Activated CD4-positive, alpha-beta T cell treated with anti-CD3 and anti-CD28 coated beads, Interleukin-2, amount 10 ng/mL, durations not matched to agents 7 days and 5 days (primary cell): ENCODE measurements around the gene FCRL5. TPM values are rescaled to one million over a fixed set of nuclear protein-coding genes. Genes with fewer than 3 reads are reported as not detected.
"Not testable (repeated sequence)": the region's sequence is repeated elsewhere in the genome, so short reads cannot be mapped to it uniquely, and the experiment has no call there.

ENCODE experiments used
- CTCF ChIA-PET: fragments of 350-600 bp; sonication (Branson Sonifier 250); formaldehyde crosslinking; loops from one replicate; lab custom pipeline; 2021; ENCODE audit warnings: antibody characterized with exemption; lab: Charles Lee
- POLR2A ChIA-PET: fragments of 350-600 bp; sonication (Branson Sonifier 250); formaldehyde crosslinking; loops from one replicate; lab custom pipeline; 2021; ENCODE audit warnings: antibody characterized with exemption; lab: Charles Lee
- DNase-seq: peaks from one replicate; pipeline ENCODE4 v3.0.0-alpha.2; 2020
- H3K27ac Mint-ChIP-seq: one replicate; pipeline ENCODE4 v1.8.0; 2021; ENCODE audit warnings: mild to moderate bottlenecking, moderate library complexity, mixed read lengths
- H3K27me3 Mint-ChIP-seq: one replicate; pipeline ENCODE4 v1.8.0; 2021; ENCODE audit warnings: mixed read lengths
- H3K36me3 Mint-ChIP-seq: one replicate; pipeline ENCODE4 v1.8.0; 2021; ENCODE audit warnings: low read depth, mixed read lengths
- H3K4me1 Mint-ChIP-seq: one replicate; pipeline ENCODE4 v1.8.0; 2021; ENCODE audit warnings: mixed read lengths
- H3K4me3 Mint-ChIP-seq: one replicate; pipeline ENCODE4 v1.8.0; 2021; ENCODE audit warnings: mild to moderate bottlenecking, moderate library complexity, mixed read lengths
- H3K9me3 Mint-ChIP-seq: one replicate; pipeline ENCODE4 v1.8.0; 2021; ENCODE audit warnings: mixed read lengths
- total RNA-seq, 2 experiments: library from RNA; stranded (reverse); gene quantifications; one replicate each; pipeline ENCODE4 v1.2.3, GENCODE V29; 2021

The FCRL5 gene
- total RNA-seq, 2 experiments from 2014 or later: not detected

GRCh38 chr1:157566484-157567300 is 14.4 kb upstream of the FCRL5 start:
- H3K9me3 Mint-ChIP-seq: no peaks in the 10 kb centered on the region
- H3K4me3 Mint-ChIP-seq: no peak overlapping the region
- H3K27ac Mint-ChIP-seq: no peak overlapping the region
- peaks cover 8% of the 10 kb centered on the region for H3K27me3 Mint-ChIP-seq
- peaks cover 6% of the 10 kb centered on the region for H3K4me1 Mint-ChIP-seq
- ChIA-PET POLR2A (no interaction called here), CTCF (no interaction called here)
- DNase-seq: no peak
- H3K36me3 Mint-ChIP-seq: no peaks in the 10 kb centered on the region

DNA sequence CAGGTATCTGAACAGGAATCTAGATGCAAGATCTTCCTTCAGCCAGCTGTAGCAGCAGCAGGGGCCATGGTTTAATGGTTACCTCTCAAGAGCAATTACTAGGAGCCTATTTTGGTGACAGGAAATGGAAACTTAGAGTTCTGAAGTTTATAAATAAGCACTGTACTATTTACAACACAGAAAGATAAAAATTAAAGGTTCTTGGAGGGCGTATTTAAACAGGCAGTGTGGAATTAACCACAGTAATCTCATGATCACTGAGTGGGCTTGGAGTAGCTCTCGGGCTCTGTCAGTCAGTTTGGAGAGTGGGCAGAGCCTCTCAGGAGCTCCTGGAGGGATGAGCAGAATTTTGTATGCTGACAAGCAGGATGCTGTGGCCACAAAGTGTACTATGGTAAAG is 10.2 kb upstream of the FCRL5 start:
- no peaks in the 10 kb centered on the region for H3K9me3 Mint-ChIP-seq
- CTCF ChIA-PET: no interaction called here
- POLR2A ChIA-PET: no interaction called here
- H3K27me3 Mint-ChIP-seq: peaks cover 12% of the 10 kb centered on the region
- H3K4me3 Mint-ChIP-seq: no peak overlapping the region
- H3K4me1 Mint-ChIP-seq: peaks cover 6% of the 10 kb centered on the region
- H3K27ac Mint-ChIP-seq: no peak overlapping the region
- H3K36me3 Mint-ChIP-seq: no peaks in the 10 kb centered on the region
- DNase-seq: no peak

DNA sequence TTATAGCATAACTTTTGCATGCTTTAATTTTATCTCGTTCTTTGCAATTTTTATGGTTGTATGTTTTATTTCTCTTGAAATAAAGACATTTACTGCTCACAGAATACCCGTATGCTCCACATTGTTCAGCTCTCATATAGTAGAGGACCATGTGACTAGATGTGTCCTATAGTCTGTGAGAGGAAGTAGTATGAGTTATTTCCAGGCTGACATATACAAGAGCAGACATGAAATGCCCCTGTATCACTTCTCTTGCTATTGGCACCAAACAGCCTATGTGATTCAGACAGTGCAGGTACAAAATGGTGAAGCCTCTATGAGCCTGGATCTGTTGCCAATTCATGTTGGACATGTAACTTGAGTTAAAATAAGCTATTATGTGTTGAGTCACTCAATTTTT is 5.8 kb upstream of the FCRL5 start:
- no peak overlapping the region for H3K4me3 Mint-ChIP-seq
- DNase-seq: no peak
- H3K27ac Mint-ChIP-seq: no peak overlapping the region
- peaks cover 6% of the 10 kb centered on the region for H3K4me1 Mint-ChIP-seq
- H3K27me3 Mint-ChIP-seq: peaks cover 20% of the 10 kb centered on the region
- H3K9me3 Mint-ChIP-seq: no peaks in the 10 kb centered on the region
- ChIA-PET POLR2A (no interaction called here), CTCF (no interaction called here)
- H3K36me3 Mint-ChIP-seq: no peaks in the 10 kb centered on the region

- H3K9me3 Mint-ChIP-seq, H3K4me1 Mint-ChIP-seq: not testable (repeated sequence)
These were observed 4.2 kb downstream of the FCRL5 start for GRCh38 chr1:157548081-157548480.

GRCh38 chr1:157542676-157543075 is 9.6 kb downstream of the FCRL5 start:
- no peaks in the 10 kb centered on the region for H3K36me3 Mint-ChIP-seq
- H3K27ac Mint-ChIP-seq: no peak overlapping the region
- H3K4me1 Mint-ChIP-seq: no peaks in the 10 kb centered on the region
- no peak overlapping the region for H3K4me3 Mint-ChIP-seq
- H3K9me3 Mint-ChIP-seq: no peaks in the 10 kb centered on the region
- CTCF ChIA-PET: no interaction called here
- POLR2A ChIA-PET: no interaction called here
- DNase-seq: no peak
- H3K27me3 Mint-ChIP-seq: peaks cover 15% of the 10 kb centered on the region

More at GRCh38 chr1:157548081-157548480, 4.2 kb downstream of the FCRL5 start:
- H3K4me3 Mint-ChIP-seq, CTCF ChIA-PET, POLR2A ChIA-PET, H3K27ac Mint-ChIP-seq, H3K36me3 Mint-ChIP-seq, DNase-seq: not testable (repeated sequence)
- H3K27me3 Mint-ChIP-seq: peaks cover 17% of the 10 kb centered on the region

DNA sequence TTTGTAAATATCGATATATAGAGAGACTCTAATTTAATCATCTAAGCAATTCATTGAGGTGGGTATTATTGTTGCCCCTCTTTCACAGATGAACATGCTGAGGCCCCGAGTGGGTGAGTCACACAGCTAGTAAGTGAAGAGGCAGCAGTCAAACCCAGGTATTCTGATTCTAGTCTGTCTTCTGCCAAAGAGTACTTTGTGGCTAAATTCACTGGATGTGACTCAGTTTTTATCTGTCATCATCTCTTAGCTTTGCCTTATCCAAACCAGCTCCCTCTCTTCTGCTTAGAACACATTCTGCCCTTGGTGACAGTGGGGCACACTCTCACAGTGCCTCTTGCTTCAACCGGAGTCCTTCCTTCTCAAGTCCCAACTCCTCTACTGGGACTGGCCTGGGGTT is 11.5 kb downstream of the FCRL5 start:
- H3K9me3 Mint-ChIP-seq: no peaks in the 10 kb centered on the region
- H3K4me1 Mint-ChIP-seq: no peaks in the 10 kb centered on the region

GRCh38 chr1:157540160-157540748 is 12.1 kb downstream of the FCRL5 start:
- H3K36me3 Mint-ChIP-seq: no peaks in the 10 kb centered on the region
- no peaks in the 10 kb centered on the region for H3K4me1 Mint-ChIP-seq
- no peak for DNase-seq
- H3K27ac Mint-ChIP-seq: no peak overlapping the region
- H3K9me3 Mint-ChIP-seq: no peaks in the 10 kb centered on the region
- peaks cover 20% of the 10 kb centered on the region for H3K27me3 Mint-ChIP-seq
- ChIA-PET CTCF (no interaction called here), POLR2A (no interaction called here)
- H3K4me3 Mint-ChIP-seq: no peak overlapping the region

More for the DNA sequence above, 11.5 kb downstream of the FCRL5 start:
- no peak overlapping the region for H3K4me3 Mint-ChIP-seq
- ChIA-PET POLR2A (no interaction called here), CTCF (no interaction called here)
- H3K27ac Mint-ChIP-seq: no peak overlapping the region
- H3K27me3 Mint-ChIP-seq: peaks cover 20% of the 10 kb centered on the region
- DNase-seq: no peak
- no peaks in the 10 kb centered on the region for H3K36me3 Mint-ChIP-seq

- H3K9me3 Mint-ChIP-seq: no peaks in the 10 kb centered on the region
- no peak overlapping the region for H3K27ac Mint-ChIP-seq
- ChIA-PET POLR2A (no interaction called here), CTCF (no interaction called here)
- no peak overlapping the region for H3K4me3 Mint-ChIP-seq
- H3K4me1 Mint-ChIP-seq: no peaks in the 10 kb centered on the region
- no peaks in the 10 kb centered on the region for H3K36me3 Mint-ChIP-seq
- peaks cover 20% of the 10 kb centered on the region for H3K27me3 Mint-ChIP-seq
- DNase-seq: no peak
These were observed 12.7 kb downstream of the FCRL5 start for GRCh38 chr1:157539568-157539967.

DNA sequence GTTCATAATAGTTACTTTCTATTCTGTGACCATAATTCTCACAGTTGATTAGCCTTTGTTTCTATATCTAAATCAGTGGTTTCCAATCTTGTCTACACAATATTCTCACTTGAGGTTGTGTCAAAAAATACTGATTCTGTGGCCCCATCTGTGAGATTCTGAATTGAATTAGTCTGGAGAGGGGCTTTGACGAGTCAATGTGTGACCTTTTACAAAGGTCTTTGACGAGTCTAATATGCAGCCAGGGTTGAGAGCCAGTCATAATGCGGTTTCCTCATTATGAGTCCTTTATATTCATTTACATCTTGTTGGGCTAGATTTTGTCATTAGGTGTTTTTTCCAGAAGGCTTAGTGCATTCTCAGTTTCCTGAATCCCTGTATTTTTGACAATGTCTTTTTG is 19.7 kb downstream of the FCRL5 start:
- Mint-ChIP-seq H3K9me3 (no peaks in the 10 kb centered on the region), H3K27ac (no peak overlapping the region), H3K4me3 (no peak overlapping the region), H3K36me3 (no peaks in the 10 kb centered on the region), H3K4me1 (no peaks in the 10 kb centered on the region), H3K27me3 (peaks cover 18% of the 10 kb centered on the region)
- CTCF ChIA-PET: no interaction called here
- POLR2A ChIA-PET: no interaction called here
- no peak for DNase-seq

DNA sequence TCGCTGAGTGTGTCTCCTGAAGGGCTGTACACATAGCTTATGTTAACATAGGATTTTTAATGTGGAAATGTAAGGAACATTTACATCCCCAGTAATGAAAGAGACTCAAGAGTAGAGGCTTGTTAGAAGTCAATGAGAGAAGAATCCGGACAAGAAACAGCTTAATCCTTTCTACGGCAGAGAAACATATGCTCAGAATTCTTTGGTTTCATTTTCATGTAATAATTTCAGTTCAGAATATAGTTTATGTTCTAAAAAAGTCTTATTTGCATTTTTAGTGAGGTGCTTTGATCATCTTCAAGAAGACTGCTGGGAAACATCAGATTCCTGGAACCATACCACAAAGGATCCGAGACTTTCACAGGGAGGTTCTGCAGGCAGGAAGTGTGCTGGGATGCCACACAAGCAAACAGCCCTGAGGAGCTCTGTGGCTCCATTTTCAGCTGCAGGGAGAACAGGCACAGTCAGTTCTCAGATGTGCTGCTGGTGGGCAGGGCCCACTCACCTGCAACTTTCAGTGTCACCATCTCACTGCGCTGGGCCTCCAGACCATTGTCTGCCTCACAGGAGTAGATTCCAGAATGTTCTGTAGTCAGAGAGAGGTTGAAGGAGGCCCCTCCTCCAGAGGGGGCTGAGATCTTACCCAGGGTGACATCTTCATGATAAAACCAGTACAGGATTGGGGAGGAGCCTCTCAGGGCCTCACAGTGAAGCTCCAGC is 28.4 kb downstream of the FCRL5 start:
- DNase-seq: no peak
- ChIA-PET CTCF (no interaction called here), POLR2A (no interaction called here)
- Mint-ChIP-seq H3K36me3 (no peaks in the 10 kb centered on the region), H3K4me1 (peaks cover 16% of the 10 kb centered on the region), H3K9me3 (no peaks in the 10 kb centered on the region), H3K4me3 (no peak overlapping the region), H3K27me3 (peaks cover 2% of the 10 kb centered on the region), H3K27ac (no peak overlapping the region)

- Mint-ChIP-seq H3K9me3 (no peaks in the 10 kb centered on the region), H3K4me1 (peaks cover 16% of the 10 kb centered on the region), H3K4me3 (no peak overlapping the region), H3K27me3 (no peaks in the 10 kb centered on the region), H3K27ac (no peak overlapping the region), H3K36me3 (no peaks in the 10 kb centered on the region)
- POLR2A ChIA-PET: no interaction called here
- CTCF ChIA-PET: interaction anchor here (1.4 kb wide), 1 partner anchor 12 kb away, joined by 3 read pairs; no protein-coding TSS in a partner anchor
- no peak for DNase-seq
These were observed 31.3 kb downstream of the FCRL5 start for GRCh38 chr1:157521056-157521455.

- Mint-ChIP-seq H3K27me3 (no peaks in the 10 kb centered on the region), H3K4me1 (peaks cover 16% of the 10 kb centered on the region), H3K36me3 (no peaks in the 10 kb centered on the region), H3K27ac (no peak overlapping the region), H3K9me3 (no peaks in the 10 kb centered on the region), H3K4me3 (no peak overlapping the region)
- DNase-seq: no peak
- ChIA-PET CTCF (interaction anchor here (1.4 kb wide), 1 partner anchor 12 kb away, joined by 3 read pairs; no protein-coding TSS in a partner anchor), POLR2A (no interaction called here)
These were observed 31.9 kb downstream of the FCRL5 start for GRCh38 chr1:157520386-157520935.

GRCh38 chr1:157519451-157519850 is 32.9 kb downstream of the FCRL5 start:
- H3K4me1 Mint-ChIP-seq: peaks cover 16% of the 10 kb centered on the region
- H3K36me3 Mint-ChIP-seq: no peaks in the 10 kb centered on the region
- no peak for DNase-seq
- no peaks in the 10 kb centered on the region for H3K27me3 Mint-ChIP-seq
- no peak overlapping the region for H3K27ac Mint-ChIP-seq
- no peak overlapping the region for H3K4me3 Mint-ChIP-seq
- no peaks in the 10 kb centered on the region for H3K9me3 Mint-ChIP-seq
- CTCF ChIA-PET: no interaction called here
- POLR2A ChIA-PET: no interaction called here
